Choroid plexus epithelial cell (primary cell): ENCODE measurements around the gene HRH2.

Experiments
- DNase-seq: peaks from one replicate; pipeline ENCODE4 v3.0.0-alpha.2; 2010; ENCODE audit warnings: low read depth
- H3K4me3 ChIP-seq: 2 replicates; pipeline ENCODE4 v1.5.1; 2011; ENCODE audit warnings: low read depth, mild to moderate bottlenecking, control low read depth, low read length, moderate library complexity
- TF ChIP-seq, protein P1 (sequence below): conservative IDR thresholded peaks from 2 replicates; pipeline ENCODE4 v1.5.1; 2011; ENCODE audit warnings: low read depth, mild to moderate bottlenecking, control low read depth, inconsistent platforms, low read length, moderate library complexity

Gene HRH2

GRCh38 chr5:175628668-175629067 lies 29.2 kb upstream of the HRH2 start:
- no peak overlapping the region for H3K4me3 ChIP-seq
- TF ChIP-seq, protein P1, sequence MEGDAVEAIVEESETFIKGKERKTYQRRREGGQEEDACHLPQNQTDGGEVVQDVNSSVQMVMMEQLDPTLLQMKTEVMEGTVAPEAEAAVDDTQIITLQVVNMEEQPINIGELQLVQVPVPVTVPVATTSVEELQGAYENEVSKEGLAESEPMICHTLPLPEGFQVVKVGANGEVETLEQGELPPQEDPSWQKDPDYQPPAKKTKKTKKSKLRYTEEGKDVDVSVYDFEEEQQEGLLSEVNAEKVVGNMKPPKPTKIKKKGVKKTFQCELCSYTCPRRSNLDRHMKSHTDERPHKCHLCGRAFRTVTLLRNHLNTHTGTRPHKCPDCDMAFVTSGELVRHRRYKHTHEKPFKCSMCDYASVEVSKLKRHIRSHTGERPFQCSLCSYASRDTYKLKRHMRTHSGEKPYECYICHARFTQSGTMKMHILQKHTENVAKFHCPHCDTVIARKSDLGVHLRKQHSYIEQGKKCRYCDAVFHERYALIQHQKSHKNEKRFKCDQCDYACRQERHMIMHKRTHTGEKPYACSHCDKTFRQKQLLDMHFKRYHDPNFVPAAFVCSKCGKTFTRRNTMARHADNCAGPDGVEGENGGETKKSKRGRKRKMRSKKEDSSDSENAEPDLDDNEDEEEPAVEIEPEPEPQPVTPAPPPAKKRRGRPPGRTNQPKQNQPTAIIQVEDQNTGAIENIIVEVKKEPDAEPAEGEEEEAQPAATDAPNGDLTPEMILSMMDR: no peak
- no peak for DNase-seq

- no peak overlapping the region for H3K4me3 ChIP-seq
- TF ChIP-seq, protein P1: no peak
- no peak for DNase-seq
These were observed 28.6 kb upstream of the HRH2 start for GRCh38 chr5:175629261-175629660.

GRCh38 chr5:175629793-175630192 lies 28.1 kb upstream of the HRH2 start:
- TF ChIP-seq, protein P1: no peak
- DNase-seq: no peak
- H3K4me3 ChIP-seq: no peak overlapping the region

DNA sequence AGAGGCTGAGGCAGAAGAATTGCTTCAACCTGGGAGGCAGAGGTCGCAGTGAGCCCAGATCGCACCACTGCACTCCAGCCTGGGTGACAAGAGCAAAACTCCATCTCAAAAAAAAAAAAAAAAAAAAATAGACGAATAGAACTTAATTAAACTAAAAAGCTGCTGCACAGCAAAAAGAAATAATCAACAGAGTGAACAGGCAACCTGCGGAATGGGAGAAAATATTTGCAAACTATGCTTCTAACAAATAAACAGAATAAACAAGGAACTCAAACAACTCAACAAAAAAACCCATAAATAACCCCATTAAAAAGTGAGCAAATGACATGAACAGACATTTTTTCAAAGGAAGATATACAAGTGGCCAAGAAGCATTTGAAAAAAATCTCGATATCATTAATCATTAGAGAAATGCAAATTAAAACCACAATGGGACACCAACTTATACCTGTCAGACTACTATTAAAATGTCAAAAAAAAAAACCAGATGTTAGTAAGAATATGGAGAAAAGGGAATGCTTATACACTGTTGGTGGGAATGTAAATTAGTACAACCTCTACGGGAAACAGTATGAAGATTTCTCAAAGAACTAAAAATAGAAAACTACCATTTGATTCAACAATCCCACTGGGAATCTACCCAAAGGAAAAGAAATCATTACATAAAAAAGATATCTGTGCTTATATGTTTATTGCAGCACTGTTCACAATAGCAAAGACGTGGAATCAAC lies 21.9 kb upstream of the HRH2 start:
- TF ChIP-seq, protein P1: no peak
- DNase-seq: no peak
- no peak overlapping the region for H3K4me3 ChIP-seq

DNA sequence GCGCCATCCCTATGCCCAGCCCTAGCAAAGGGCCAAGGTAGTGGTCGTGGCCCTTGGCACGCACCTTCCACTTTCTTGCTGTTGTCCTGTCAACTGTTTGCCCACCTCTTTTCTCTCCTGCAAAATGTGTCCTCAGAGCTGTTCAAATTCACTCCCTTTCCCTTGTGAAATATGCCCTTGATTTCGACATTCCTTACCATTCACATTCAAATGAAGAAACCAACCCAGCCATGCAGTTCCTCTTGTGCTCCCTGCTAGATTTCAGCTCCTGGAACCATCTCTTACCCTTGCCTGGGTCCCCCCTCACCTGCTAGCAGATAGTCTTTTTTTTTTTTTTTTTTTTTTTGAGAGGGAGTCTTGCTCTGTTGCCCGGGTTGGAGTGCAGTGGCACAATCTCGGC lies 19.6 kb upstream of the HRH2 start:
- no peak overlapping the region for H3K4me3 ChIP-seq
- TF ChIP-seq, protein P1: no peak
- no peak for DNase-seq

- TF ChIP-seq, protein P1: no peak
- DNase-seq: no peak
- H3K4me3 ChIP-seq: no peak overlapping the region
These were observed 17.6 kb upstream of the HRH2 start for GRCh38 chr5:175640106-175640775.

DNA sequence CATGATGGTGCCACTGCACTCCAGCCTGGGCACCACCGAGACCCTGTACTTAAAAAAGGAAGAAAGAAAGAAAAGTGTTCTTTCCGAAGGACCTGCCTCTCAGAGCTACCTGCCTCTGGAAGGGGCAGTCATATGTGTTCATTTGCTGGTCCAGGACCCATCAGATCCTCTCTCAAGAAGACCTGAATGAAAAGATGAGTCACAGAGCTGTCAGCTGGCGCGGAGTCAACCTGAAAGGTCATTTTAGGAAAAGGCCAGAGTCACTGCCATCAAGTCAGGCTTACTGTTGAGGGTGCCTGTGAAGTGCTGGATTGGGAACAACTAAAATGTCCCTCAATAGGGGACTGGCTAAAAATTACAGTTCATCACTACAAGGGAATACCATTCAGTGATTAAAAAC lies 14.9 kb upstream of the HRH2 start:
- TF ChIP-seq, protein P1: no peak
- DNase-seq: no peak
- no peak overlapping the region for H3K4me3 ChIP-seq
